K562 (cell line): ENCODE results near the gene PPP1R37. TPM values are rescaled to one million over a fixed set of nuclear protein-coding genes. Genes with fewer than 3 reads are reported as not detected.
A peak's percentile ranks its signal among the peaks of the same experiment; 100 is the strongest.

Source experiments
- BCOR ChIP-seq: fragments of 450-650 bp; IDR thresholded peaks from 2 replicates; pipeline ENCODE4 v1.6.1; 2016
- BHLHE40 ChIP-seq: IDR thresholded peaks from 2 replicates; pipeline ENCODE4 v1.6.1; 2011; ENCODE audit warnings: low read length, improper control_type of control experiment
- EGR1 ChIP-seq: fragments of 450-650 bp; conservative IDR thresholded peaks from 2 replicates; pipeline ENCODE4 v1.6.1; 2017; ENCODE audit warnings: mild to moderate bottlenecking
- HDAC2 ChIP-seq: fragments of 450-650 bp; IDR thresholded peaks from 2 replicates; pipeline ENCODE4 v1.6.1; 2016; ENCODE audit warnings: mild to moderate bottlenecking
- HMGN3 ChIP-seq: IDR thresholded peaks from 2 replicates; pipeline ENCODE4 v1.6.1; 2011; ENCODE audit warnings: borderline replicate concordance, low read depth, mild to moderate bottlenecking, mixed read lengths, low read length; ENCODE audit not compliant: insufficient read length; ENCODE audit errors: extremely low read depth
- KDM5B ChIP-seq: fragments of 200-600 bp; sonication (generic); IDR thresholded peaks from 2 replicates; pipeline ENCODE4 v1.6.1; 2012; ENCODE audit warnings: low read depth, mild to moderate bottlenecking, moderate library complexity, low read length, control low read depth, inconsistent platforms; ENCODE audit not compliant: insufficient replicate concordance
- L3MBTL2 ChIP-seq: fragments of 450-650 bp; IDR thresholded peaks from 2 replicates; pipeline ENCODE4 v1.6.1; 2016; ENCODE audit warnings: mild to moderate bottlenecking, moderate library complexity
- NCOA6 ChIP-seq: fragments of 450-650 bp; IDR thresholded peaks from 2 replicates; pipeline ENCODE4 v1.6.1; 2017; ENCODE audit warnings: mild to moderate bottlenecking
- NFE2 ChIP-seq: IDR thresholded peaks from 2 replicates; pipeline ENCODE4 v1.6.1; 2014; ENCODE audit warnings: antibody characterized with exemption, low read depth
- TCF3 ChIP-seq: sonication (generic); formaldehyde crosslinking; IDR thresholded peaks from 2 replicates; pipeline ENCODE4 v1.4.0; 2020; ENCODE audit warnings: mild to moderate bottlenecking, missing genetic modification reagents
- ZC3H4 ChIP-seq: sonication (generic); formaldehyde crosslinking; IDR thresholded peaks from 2 replicates; pipeline ENCODE4 v1.9.0; 2021; ENCODE audit warnings: missing genetic modification reagents, borderline replicate concordance
- ZNF224 ChIP-seq: sonication (generic); formaldehyde crosslinking; IDR thresholded peaks from 2 replicates; pipeline ENCODE4 v1.8.0; 2022; ENCODE audit warnings: mild to moderate bottlenecking, missing genetic modification reagents
- polyA plus RNA-seq, 8 experiments: library from polyadenylated mRNA; depleted of rRNA in 4 of 8; stranded (reverse) in 5 of 8; unstranded in 3 of 8; fragments of >200 nt; fragmentation: Nextera tagmentation in 2 of 8; fragmentation: Illumina TruSeq in 1 of 8; extraction: Ambion mirVana in 2 of 8; extraction: Trizol in 1 of 8; gene quantifications; 2 replicates each; pipeline versions ENCODE4 v1.2.1 to v1.2.3, GENCODE V29; 2011 to 2014; ENCODE audit warnings: inconsistent platforms in 1 of 8, missing spikeins in 1 of 8
- total RNA-seq, 7 experiments: library from RNA; depleted of rRNA in 6 of 7; stranded (reverse); fragments of >200 nt in 6 of 7; fragmentation: Illumina TruSeq in 2 of 7; extraction: Trizol in 2 of 7; gene quantifications; 2 replicates each; pipeline versions ENCODE4 v1.2.1 to v1.2.3, GENCODE V29; 2011 to 2021; ENCODE audit warnings: low replicate concordance in 1 of 7
- TF ChIP-seq, protein P1 (sequence below): fragments of 200-800 bp; sonication (Bioruptor generic); IDR thresholded peaks from 2 replicates; pipeline ENCODE4 v1.6.1; 2016; ENCODE audit warnings: missing genetic modification characterization, missing compliant biosample characterization
- TF ChIP-seq, protein P2 (sequence below), 2 experiments: fragments of 450-650 bp in 1 of 2; sonication (generic) in 1 of 2; formaldehyde crosslinking in 1 of 2; IDR thresholded peaks in 1 of 2; conservative IDR thresholded peaks in 1 of 2; 2 replicates each; pipeline versions ENCODE4 v1.6.1 to v1.8.1; 2016 to 2023; ENCODE audit warnings: mild to moderate bottlenecking in 2 of 2, moderate library complexity in 2 of 2, inconsistent platforms in 1 of 2, missing genetic modification reagents in 1 of 2
- TF ChIP-seq, protein P3 (sequence below): fragments of 250-450 bp; sonication (Bioruptor Pico); IDR thresholded peaks from 2 replicates; pipeline ENCODE4 v1.8.0; 2022; ENCODE audit warnings: inconsistent platforms, mild to moderate bottlenecking, moderate library complexity, borderline replicate concordance
- TF ChIP-seq, protein P4 (sequence below): fragments of 450-650 bp; formaldehyde crosslinking; IDR thresholded peaks from 2 replicates; pipeline ENCODE4 v1.4.0; 2022; ENCODE audit warnings: mild to moderate bottlenecking, moderate library complexity
- TF ChIP-seq, protein P5 (sequence below): sonication (generic); formaldehyde crosslinking; IDR thresholded peaks from 2 replicates; pipeline ENCODE4 v1.8.0; 2022; ENCODE audit warnings: mild to moderate bottlenecking, low read depth, missing genetic modification reagents

The PPP1R37 gene
- total and polyA plus RNA-seq, 9 of the 15 experiments (the other 6 are each of a cell fraction or from before 2014, with no cell fraction given) = 0.04 to 20.3 (median 7.3) TPM

DNA sequence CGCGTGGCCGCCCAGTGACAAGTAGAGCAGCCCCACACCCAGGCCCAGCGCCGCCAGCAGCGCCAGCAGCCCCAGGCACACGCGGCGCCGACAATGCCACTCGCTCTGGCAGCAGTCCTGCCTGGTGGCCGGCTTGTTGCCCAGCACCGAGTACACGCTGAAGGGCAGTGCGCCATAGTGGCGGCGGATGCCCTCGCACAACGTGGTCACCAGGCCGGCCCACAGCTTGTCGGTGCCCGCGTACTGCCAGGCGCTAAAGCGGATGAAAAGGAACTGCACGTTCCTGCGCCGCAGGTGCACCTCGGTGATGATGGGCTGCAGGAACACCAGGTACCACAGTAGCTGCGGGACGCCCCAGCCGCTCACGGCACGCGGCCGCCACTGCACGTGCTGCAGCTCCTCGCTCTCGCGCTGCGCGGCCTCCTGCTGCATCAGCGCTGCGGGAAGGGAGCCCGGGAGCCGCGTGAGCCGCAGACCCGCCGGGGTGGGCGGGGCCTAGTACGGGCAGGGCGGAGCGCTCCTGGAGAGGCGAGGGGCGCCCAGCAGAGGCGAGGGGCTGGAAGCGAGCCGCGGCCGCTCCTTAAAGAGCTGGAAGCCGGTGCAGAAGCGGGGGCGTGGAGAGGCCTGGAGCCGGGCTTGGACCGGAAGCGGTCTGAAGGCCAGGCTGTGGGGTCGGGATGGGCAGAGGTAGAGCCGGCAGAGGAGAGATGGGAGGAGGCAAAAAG, 60.5 kb downstream of the PPP1R37 start (continued):
- TF ChIP-seq HMGN3 (no peak), ZNF224 (CRISPR knock-in tag) (no peak), NFE2 (no peak), NCOA6 (no peak), BCOR (no peak), TCF3 (no peak), KDM5B (no peak), ZC3H4 (CRISPR knock-in tag) (no peak), EGR1 (peak; percentile 88), BHLHE40 (peak; percentile 98), L3MBTL2 (peak; percentile 91), HDAC2 (no peak)
- TF ChIP-seq, protein P1, sequence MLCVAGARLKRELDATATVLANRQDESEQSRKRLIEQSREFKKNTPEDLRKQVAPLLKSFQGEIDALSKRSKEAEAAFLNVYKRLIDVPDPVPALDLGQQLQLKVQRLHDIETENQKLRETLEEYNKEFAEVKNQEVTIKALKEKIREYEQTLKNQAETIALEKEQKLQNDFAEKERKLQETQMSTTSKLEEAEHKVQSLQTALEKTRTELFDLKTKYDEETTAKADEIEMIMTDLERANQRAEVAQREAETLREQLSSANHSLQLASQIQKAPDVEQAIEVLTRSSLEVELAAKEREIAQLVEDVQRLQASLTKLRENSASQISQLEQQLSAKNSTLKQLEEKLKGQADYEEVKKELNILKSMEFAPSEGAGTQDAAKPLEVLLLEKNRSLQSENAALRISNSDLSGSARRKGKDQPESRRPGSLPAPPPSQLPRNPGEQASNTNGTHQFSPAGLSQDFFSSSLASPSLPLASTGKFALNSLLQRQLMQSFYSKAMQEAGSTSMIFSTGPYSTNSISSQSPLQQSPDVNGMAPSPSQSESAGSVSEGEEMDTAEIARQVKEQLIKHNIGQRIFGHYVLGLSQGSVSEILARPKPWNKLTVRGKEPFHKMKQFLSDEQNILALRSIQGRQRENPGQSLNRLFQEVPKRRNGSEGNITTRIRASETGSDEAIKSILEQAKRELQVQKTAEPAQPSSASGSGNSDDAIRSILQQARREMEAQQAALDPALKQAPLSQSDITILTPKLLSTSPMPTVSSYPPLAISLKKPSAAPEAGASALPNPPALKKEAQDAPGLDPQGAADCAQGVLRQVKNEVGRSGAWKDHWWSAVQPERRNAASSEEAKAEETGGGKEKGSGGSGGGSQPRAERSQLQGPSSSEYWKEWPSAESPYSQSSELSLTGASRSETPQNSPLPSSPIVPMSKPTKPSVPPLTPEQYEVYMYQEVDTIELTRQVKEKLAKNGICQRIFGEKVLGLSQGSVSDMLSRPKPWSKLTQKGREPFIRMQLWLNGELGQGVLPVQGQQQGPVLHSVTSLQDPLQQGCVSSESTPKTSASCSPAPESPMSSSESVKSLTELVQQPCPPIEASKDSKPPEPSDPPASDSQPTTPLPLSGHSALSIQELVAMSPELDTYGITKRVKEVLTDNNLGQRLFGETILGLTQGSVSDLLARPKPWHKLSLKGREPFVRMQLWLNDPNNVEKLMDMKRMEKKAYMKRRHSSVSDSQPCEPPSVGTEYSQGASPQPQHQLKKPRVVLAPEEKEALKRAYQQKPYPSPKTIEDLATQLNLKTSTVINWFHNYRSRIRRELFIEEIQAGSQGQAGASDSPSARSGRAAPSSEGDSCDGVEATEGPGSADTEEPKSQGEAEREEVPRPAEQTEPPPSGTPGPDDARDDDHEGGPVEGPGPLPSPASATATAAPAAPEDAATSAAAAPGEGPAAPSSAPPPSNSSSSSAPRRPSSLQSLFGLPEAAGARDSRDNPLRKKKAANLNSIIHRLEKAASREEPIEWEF = no peak
- TF ChIP-seq, protein P2, sequence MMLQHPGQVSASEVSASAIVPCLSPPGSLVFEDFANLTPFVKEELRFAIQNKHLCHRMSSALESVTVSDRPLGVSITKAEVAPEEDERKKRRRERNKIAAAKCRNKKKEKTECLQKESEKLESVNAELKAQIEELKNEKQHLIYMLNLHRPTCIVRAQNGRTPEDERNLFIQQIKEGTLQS (IDR thresholded peaks at IDR 0.05) = no peak
- TF ChIP-seq, protein P2 (CRISPR knock-in tag; conservative IDR thresholded peaks at IDR 0.05) = no peak
- TF ChIP-seq, protein P3, sequence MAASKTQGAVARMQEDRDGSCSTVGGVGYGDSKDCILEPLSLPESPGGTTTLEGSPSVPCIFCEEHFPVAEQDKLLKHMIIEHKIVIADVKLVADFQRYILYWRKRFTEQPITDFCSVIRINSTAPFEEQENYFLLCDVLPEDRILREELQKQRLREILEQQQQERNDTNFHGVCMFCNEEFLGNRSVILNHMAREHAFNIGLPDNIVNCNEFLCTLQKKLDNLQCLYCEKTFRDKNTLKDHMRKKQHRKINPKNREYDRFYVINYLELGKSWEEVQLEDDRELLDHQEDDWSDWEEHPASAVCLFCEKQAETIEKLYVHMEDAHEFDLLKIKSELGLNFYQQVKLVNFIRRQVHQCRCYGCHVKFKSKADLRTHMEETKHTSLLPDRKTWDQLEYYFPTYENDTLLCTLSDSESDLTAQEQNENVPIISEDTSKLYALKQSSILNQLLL (CRISPR knock-in tag) = no peak
- TF ChIP-seq, protein P4, sequence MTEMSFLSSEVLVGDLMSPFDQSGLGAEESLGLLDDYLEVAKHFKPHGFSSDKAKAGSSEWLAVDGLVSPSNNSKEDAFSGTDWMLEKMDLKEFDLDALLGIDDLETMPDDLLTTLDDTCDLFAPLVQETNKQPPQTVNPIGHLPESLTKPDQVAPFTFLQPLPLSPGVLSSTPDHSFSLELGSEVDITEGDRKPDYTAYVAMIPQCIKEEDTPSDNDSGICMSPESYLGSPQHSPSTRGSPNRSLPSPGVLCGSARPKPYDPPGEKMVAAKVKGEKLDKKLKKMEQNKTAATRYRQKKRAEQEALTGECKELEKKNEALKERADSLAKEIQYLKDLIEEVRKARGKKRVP (CRISPR knock-in tag) = no peak
- TF ChIP-seq, protein P5, sequence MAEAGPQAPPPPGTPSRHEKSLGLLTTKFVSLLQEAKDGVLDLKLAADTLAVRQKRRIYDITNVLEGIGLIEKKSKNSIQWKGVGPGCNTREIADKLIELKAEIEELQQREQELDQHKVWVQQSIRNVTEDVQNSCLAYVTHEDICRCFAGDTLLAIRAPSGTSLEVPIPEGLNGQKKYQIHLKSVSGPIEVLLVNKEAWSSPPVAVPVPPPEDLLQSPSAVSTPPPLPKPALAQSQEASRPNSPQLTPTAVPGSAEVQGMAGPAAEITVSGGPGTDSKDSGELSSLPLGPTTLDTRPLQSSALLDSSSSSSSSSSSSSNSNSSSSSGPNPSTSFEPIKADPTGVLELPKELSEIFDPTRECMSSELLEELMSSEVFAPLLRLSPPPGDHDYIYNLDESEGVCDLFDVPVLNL (CRISPR knock-in tag) = peak; percentile 56; the same call in 1 of the 2 replicates
